Activated CD8-positive, alpha-beta memory T cell treated with anti-CD3 and anti-CD28 coated beads, Interleukin-2, amount 10 ng/mL, durations not matched to agents 7 days and 5 days (primary cell): ENCODE data around the gene PAPLN. TPM values are rescaled to one million over a fixed set of nuclear protein-coding genes. Genes with fewer than 3 reads are reported as not detected.

Experiments used
- ATAC-seq: fragments of 150-1000 bp; cut with Tn5 transposase; one replicate; pipeline ENCODE4 v1.10.0; 2021; ENCODE audit warnings: moderate library complexity
- CTCF ChIA-PET: fragments of 350-600 bp; sonication (Branson Sonifier 250); formaldehyde crosslinking; loops from one replicate; lab custom pipeline; 2021; ENCODE audit warnings: antibody characterized with exemption; lab: Charles Lee
- DNase-seq: peaks from one replicate; pipeline ENCODE4 v3.0.0-alpha.2; 2020
- H3K27ac Mint-ChIP-seq: one replicate; pipeline ENCODE4 v1.8.0; 2021; ENCODE audit warnings: mild to moderate bottlenecking, mixed read lengths
- H3K27me3 Mint-ChIP-seq: one replicate; pipeline ENCODE4 v1.8.0; 2021; ENCODE audit warnings: mixed read lengths
- H3K36me3 Mint-ChIP-seq: one replicate; pipeline ENCODE4 v1.8.0; 2021; ENCODE audit warnings: mild to moderate bottlenecking, mixed read lengths
- H3K4me1 Mint-ChIP-seq: one replicate; pipeline ENCODE4 v1.8.0; 2021; ENCODE audit warnings: mixed read lengths
- H3K4me3 Mint-ChIP-seq: one replicate; pipeline ENCODE4 v1.8.0; 2021; ENCODE audit warnings: mild to moderate bottlenecking, moderate library complexity, mixed read lengths
- H3K9me3 Mint-ChIP-seq: one replicate; pipeline ENCODE4 v1.8.0; 2022; ENCODE audit warnings: low read depth, mixed read lengths
- total RNA-seq, 2 experiments: library from RNA; stranded (reverse); gene quantifications; one replicate each; pipeline ENCODE4 v1.2.3, GENCODE V29; 2021

Gene PAPLN
- total RNA-seq, 2 experiments from 2014 or later = 0.73 to 1.8 TPM

- no peak for DNase-seq
- H3K4me3 Mint-ChIP-seq = no peak overlapping the region
- H3K4me1 Mint-ChIP-seq = peaks cover 4% of the 10 kb centered on the region
- H3K36me3 Mint-ChIP-seq = no peaks in the 10 kb centered on the region
- H3K27me3 Mint-ChIP-seq = peaks cover 7% of the 10 kb centered on the region
- no peak overlapping the region for H3K27ac Mint-ChIP-seq
- H3K9me3 Mint-ChIP-seq = no peaks in the 10 kb centered on the region
- CTCF ChIA-PET = no interaction called here
- no peak for ATAC-seq
Measured at GRCh38 chr14:73262427-73263183, 25.3 kb downstream of the PAPLN start.

DNA sequence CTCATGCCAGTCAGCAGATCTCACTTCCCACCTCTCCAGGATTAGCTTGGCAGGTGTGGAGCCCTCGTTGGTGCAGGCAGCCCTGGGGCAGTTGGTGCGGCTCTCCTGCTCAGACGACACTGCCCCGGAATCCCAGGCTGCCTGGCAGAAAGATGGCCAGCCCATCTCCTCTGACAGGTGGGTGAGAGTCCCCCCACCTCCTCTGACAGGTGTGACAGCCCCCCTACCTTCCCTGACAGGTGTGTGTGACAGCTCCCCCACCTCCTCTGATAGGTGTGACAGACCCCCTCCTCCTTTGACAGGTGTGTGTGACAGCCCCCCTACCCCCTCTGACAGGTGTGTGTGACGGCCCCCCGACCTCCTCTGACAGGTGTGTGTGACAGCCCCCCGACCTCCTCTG lies 26.3 kb downstream of the PAPLN start:
- DNase-seq = no peak
- Mint-ChIP-seq H3K9me3 (no peaks in the 10 kb centered on the region), H3K36me3 (no peaks in the 10 kb centered on the region), H3K27me3 (peaks cover 4% of the 10 kb centered on the region), H3K27ac (no peak overlapping the region), H3K4me3 (no peak overlapping the region), H3K4me1 (no peaks in the 10 kb centered on the region)
- CTCF ChIA-PET = no interaction called here
- ATAC-seq = no peak

GRCh38 chr14:73264080-73264884 lies 27.0 kb downstream of the PAPLN start:
- DNase-seq (no peak), ATAC-seq (no peak)
- Mint-ChIP-seq H3K36me3 (no peaks in the 10 kb centered on the region), H3K27me3 (peaks cover 8% of the 10 kb centered on the region), H3K4me1 (no peaks in the 10 kb centered on the region), H3K9me3 (no peaks in the 10 kb centered on the region), H3K4me3 (no peak overlapping the region), H3K27ac (no peak overlapping the region)
- CTCF ChIA-PET = interaction anchor here (0.8 kb wide), 1 partner anchor 31 kb away, joined by 3 read pairs; no protein-coding TSS in a partner anchor

DNA sequence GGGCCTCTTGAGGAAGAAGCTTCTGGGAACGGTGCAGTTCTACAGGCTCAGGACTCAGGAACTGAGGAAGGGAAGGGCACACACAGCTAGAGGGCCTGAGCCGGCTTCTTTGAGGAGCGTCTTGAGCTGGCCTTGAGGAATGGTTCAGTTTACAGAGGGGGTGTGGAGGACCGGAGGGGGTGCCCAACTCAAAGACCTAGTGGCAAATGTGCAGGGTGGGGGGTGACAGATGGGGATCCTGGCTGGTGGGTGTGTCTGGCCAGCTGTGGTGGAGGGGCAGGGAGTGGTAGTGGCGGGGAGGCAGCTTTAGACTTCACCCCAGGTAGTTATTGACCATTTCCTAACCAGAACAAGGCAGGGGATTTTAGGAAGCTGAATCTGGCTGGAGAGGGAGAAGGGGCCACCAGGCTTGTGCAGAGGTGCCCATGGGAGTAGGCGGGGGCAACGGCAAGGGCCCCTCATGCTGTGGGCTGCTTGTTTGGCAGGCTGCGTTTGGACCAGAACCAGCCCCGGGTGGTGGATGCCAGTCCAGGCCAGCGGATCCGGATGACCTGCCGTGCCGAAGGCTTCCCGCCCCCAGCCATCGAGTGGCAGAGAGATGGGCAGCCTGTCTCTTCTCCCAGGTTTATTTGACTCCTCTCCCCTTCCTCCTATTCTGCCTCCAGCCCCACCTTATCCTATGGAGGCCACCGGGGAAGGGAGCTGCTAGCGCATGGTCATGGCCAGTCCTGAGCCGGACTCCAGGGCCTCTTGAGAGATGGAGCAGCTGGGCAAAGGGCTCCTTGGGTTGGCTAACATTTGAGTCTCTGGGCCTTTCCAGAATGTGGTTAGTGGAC lies 27.8 kb downstream of the PAPLN start:
- Mint-ChIP-seq H3K36me3 (no peaks in the 10 kb centered on the region), H3K27ac (no peak overlapping the region), H3K4me1 (no peaks in the 10 kb centered on the region), H3K4me3 (no peak overlapping the region), H3K27me3 (peaks cover 9% of the 10 kb centered on the region), H3K9me3 (no peaks in the 10 kb centered on the region)
- DNase-seq = no peak
- no peak for ATAC-seq
- CTCF ChIA-PET = interaction anchor here (0.8 kb wide), 1 partner anchor 30 kb away, joined by 3 read pairs; no protein-coding TSS in a partner anchor

DNA sequence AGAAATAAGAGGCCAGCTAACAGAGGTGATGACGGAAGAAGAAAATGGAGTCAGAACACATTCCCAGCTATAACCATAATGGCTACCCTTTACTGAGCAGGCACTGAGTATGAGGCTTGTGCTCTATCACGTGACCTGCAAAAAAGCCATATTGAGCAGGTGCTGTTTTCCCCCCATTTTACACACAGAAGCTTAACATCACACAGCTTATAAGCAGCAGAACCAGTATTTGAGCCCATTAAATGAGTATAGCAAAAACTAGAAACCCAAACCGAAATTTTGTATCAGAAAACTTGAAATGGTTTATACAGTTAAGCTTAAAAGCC lies 28.4 kb downstream of the PAPLN start:
- ATAC-seq = no peak
- CTCF ChIA-PET = no interaction called here
- no peak overlapping the region for H3K27ac Mint-ChIP-seq
- H3K4me1 Mint-ChIP-seq = peaks cover 3% of the 10 kb centered on the region
- DNase-seq = no peak
- no peak overlapping the region for H3K4me3 Mint-ChIP-seq
- no peaks in the 10 kb centered on the region for H3K36me3 Mint-ChIP-seq
- peaks cover 13% of the 10 kb centered on the region for H3K27me3 Mint-ChIP-seq
- H3K9me3 Mint-ChIP-seq = no peaks in the 10 kb centered on the region

DNA sequence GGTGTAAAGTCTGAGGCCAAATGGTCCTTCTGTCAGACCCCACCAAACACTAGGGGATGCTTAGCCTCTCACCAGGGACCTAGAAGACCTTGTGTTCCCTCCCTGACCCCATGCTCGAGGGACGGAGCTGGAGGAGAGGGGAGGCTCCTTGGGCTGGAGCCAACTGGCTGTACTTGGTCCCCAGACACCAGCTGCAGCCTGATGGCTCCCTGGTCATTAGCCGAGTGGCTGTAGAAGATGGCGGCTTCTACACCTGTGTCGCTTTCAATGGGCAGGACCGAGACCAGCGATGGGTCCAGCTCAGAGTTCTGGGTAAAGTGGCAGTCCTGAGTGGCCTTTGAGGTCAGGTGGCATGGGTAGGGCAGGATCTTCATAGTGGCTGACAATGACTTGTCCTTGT lies 29.0 kb downstream of the PAPLN start:
- Mint-ChIP-seq H3K9me3 (no peaks in the 10 kb centered on the region), H3K27me3 (peaks cover 13% of the 10 kb centered on the region), H3K4me1 (peaks cover 3% of the 10 kb centered on the region), H3K27ac (no peak overlapping the region), H3K36me3 (no peaks in the 10 kb centered on the region), H3K4me3 (no peak overlapping the region)
- no peak for DNase-seq
- CTCF ChIA-PET = no interaction called here
- no peak for ATAC-seq

DNA sequence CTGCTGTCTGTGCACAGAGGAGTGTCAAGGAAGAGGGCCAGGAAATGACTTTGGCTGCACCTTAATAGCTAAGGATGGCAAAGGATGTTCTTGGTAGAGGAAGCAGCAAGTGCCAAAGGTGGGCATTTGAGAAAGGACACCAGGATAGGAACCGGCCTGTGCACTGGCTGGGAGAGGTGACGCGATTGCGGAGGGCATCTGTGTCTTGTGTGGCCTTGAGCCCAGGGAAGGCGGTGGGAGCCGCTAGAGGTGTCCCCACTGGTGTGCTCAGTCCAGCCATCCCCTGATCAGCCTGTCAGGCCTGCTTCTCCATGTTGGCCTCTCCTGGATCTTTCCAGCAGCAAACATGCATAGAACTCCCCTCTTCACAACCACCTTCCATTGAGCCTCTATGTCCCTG lies 30.2 kb downstream of the PAPLN start:
- Mint-ChIP-seq H3K4me3 (no peak overlapping the region), H3K27me3 (peaks cover 13% of the 10 kb centered on the region), H3K27ac (no peak overlapping the region), H3K9me3 (no peaks in the 10 kb centered on the region), H3K4me1 (peaks cover 3% of the 10 kb centered on the region), H3K36me3 (no peaks in the 10 kb centered on the region)
- ATAC-seq = no peak
- no peak for DNase-seq
- CTCF ChIA-PET = interaction anchor here (1.2 kb wide), 1 partner anchor 204 kb away, joined by 4 read pairs; no protein-coding TSS in a partner anchor

DNA sequence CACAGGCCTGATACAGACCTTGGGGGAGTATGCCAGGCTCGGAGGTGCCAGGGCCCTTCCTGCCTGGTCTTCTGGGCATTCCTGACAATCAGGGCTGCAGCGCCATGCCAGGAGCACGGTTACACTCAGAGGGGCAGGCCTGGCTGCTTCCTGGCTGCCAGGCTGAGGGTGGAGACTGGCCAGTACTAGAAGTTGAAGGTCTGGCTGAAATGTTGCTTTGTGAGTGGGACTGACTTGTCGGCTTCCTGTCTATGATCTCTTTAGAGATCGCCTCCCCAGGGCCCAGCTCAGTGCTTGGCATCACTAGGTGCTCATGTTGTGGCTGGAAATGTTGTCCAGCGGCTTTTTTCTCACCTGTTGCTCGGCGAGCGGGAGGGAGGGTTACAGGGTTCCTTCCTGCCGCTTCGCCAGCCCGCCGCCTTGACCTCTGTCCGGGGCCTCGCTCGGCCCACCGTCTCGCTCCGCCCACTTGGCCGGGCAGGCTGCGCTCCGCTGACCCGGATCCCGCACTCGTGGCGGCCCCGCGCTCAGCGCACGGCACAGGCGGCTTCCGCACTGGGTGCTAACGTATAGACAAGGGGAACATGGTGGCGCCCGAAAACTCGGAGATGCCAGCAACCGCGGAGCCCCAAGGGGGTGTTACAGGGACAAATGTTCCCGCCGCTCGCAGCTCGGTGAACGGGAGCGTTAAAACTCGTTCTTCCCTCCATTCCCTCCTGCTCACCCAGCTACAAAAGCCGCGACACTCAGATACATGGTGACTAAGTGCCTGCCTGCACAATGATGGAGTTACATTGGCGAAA lies 32.6 kb downstream of the PAPLN start:
- CTCF ChIA-PET = no interaction called here
- Mint-ChIP-seq H3K27ac (no peak overlapping the region), H3K9me3 (no peaks in the 10 kb centered on the region), H3K4me3 (peak overlapping the region; percentile 32), H3K27me3 (peaks cover 13% of the 10 kb centered on the region), H3K36me3 (peaks cover 6% of the 10 kb centered on the region), H3K4me1 (peaks cover 3% of the 10 kb centered on the region)
- DNase-seq = no peak
- peak; percentile 53 for ATAC-seq

DNA sequence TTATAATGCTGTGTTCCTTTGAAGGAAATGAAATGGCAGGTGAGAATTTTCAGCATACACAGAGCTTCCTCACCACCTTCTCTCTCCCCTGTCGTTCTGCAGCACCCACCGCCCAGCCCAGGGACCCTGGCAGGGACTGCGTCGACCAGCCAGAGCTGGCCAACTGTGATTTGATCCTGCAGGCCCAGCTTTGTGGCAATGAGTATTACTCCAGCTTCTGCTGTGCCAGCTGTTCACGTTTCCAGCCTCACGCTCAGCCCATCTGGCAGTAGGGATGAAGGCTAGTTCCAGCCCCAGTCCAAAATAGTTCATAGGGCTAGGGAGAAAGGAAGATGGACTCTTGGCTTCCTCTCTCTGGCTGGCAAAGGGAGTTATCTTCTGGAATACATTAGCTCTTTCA lies 35.1 kb downstream of the PAPLN start:
- ATAC-seq (no peak), DNase-seq (no peak)
- peaks cover 13% of the 10 kb centered on the region for H3K27me3 Mint-ChIP-seq
- CTCF ChIA-PET = interaction anchor here (1.2 kb wide), 2 partner anchors 9 to 23 kb away, joined by 3 to 5 read pairs; no protein-coding TSS in a partner anchor
- peaks cover 17% of the 10 kb centered on the region for H3K36me3 Mint-ChIP-seq
- H3K4me1 Mint-ChIP-seq = peaks cover 3% of the 10 kb centered on the region
- H3K4me3 Mint-ChIP-seq = no peak overlapping the region
- H3K9me3 Mint-ChIP-seq = no peaks in the 10 kb centered on the region
- H3K27ac Mint-ChIP-seq = no peak overlapping the region

GRCh38 chr14:73273799-73274198 lies 36.5 kb downstream of the PAPLN start:
- H3K4me1 Mint-ChIP-seq = peaks cover 3% of the 10 kb centered on the region
- no peak overlapping the region for H3K4me3 Mint-ChIP-seq
- H3K36me3 Mint-ChIP-seq = peaks cover 17% of the 10 kb centered on the region
- no peaks in the 10 kb centered on the region for H3K9me3 Mint-ChIP-seq
- no peak for DNase-seq
- H3K27me3 Mint-ChIP-seq = peaks cover 13% of the 10 kb centered on the region
- no peak overlapping the region for H3K27ac Mint-ChIP-seq
- CTCF ChIA-PET = no interaction called here
- no peak for ATAC-seq

DNA sequence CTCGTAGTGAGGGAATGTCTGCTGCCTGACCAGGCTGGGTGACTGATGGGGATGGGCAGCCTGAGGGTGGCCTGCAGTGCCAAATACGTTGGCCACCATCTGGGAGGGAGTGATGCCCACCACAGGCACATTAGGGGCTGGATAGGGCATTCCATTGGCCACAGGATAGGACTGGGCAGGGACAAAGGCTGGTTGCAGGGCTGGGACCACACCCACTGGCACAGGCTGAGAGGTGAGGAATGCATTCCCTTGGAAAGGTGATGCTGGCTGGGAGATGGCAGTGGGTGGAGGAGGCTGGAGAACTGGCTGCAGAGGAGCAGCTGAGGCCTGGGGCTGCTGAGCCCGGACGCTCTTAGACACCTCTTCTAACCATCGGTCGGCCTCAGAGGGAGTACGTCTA lies 39.5 kb downstream of the PAPLN start:
- Mint-ChIP-seq H3K9me3 (no peaks in the 10 kb centered on the region), H3K4me3 (no peak overlapping the region), H3K4me1 (peaks cover under 1% of the 10 kb centered on the region), H3K36me3 (peaks cover 27% of the 10 kb centered on the region), H3K27me3 (no peaks in the 10 kb centered on the region), H3K27ac (no peak overlapping the region)
- CTCF ChIA-PET = no interaction called here
- ATAC-seq (no peak), DNase-seq (no peak)

DNA sequence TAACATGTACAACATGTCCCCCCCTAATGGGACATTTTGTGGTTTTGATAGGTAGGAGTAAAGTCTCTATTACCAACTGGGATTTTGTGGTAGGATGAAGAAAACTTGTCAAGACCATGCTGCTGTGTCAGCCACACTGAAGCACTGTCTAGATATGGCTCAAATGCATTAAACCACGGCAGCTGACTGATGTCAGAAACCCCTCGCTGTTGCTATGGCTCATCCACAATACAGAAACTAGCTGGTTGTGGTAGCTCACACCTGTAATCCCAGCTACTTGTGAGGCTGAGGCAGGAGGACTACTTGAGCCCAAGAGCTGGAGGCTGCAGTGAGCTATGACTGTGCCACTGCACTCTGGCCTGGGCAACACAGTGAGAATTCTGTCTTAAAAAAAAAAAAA lies 40.1 kb downstream of the PAPLN start:
- Mint-ChIP-seq H3K9me3 (no peaks in the 10 kb centered on the region), H3K27ac (no peak overlapping the region), H3K4me1 (peaks cover 4% of the 10 kb centered on the region), H3K27me3 (no peaks in the 10 kb centered on the region), H3K36me3 (peaks cover 31% of the 10 kb centered on the region), H3K4me3 (no peak overlapping the region)
- no peak for ATAC-seq
- DNase-seq = no peak
- CTCF ChIA-PET = no interaction called here
